Esophagus mucosa (tissue), 1 donor: ENCODE measurements around the gene TBC1D22A. TPM values are rescaled to one million over a fixed set of nuclear protein-coding genes. Genes with fewer than 3 reads are reported as not detected.

Experiments used
- ATAC-seq: fragments of 200-7000 bp; cut with Tn5 transposase; one replicate; pipeline ENCODE4 v1.9.1; 2020
- total RNA-seq: library from RNA; stranded (reverse); gene quantifications from one replicate; pipeline ENCODE4 v1.2.4, GENCODE V29; 2023
- donor health status: DM: yes; HTN: yes; CAD: no.

Gene TBC1D22A
- total RNA-seq, 1 donor from 2014 or later = 21.4 TPM

DNA sequence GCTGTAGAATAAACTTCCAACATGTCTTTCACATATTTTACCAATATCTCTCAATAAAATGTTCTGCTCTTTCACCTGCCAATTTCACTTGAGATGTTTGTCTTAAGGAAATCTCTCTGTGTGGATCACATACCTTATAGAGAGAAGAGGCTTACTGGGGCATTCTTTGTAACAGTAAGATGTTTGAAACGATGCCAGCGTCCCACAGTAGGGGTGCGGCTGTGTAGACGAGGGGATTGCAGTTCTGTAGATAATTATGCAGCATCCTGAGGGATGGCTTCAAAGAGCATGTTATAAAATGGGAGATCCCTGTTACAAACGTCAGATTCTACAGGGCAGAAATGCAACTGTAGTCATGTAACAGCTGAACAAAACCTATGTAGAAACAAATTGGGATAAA lies 200.0 kb downstream of the TBC1D22A start:
- no peak for ATAC-seq

DNA sequence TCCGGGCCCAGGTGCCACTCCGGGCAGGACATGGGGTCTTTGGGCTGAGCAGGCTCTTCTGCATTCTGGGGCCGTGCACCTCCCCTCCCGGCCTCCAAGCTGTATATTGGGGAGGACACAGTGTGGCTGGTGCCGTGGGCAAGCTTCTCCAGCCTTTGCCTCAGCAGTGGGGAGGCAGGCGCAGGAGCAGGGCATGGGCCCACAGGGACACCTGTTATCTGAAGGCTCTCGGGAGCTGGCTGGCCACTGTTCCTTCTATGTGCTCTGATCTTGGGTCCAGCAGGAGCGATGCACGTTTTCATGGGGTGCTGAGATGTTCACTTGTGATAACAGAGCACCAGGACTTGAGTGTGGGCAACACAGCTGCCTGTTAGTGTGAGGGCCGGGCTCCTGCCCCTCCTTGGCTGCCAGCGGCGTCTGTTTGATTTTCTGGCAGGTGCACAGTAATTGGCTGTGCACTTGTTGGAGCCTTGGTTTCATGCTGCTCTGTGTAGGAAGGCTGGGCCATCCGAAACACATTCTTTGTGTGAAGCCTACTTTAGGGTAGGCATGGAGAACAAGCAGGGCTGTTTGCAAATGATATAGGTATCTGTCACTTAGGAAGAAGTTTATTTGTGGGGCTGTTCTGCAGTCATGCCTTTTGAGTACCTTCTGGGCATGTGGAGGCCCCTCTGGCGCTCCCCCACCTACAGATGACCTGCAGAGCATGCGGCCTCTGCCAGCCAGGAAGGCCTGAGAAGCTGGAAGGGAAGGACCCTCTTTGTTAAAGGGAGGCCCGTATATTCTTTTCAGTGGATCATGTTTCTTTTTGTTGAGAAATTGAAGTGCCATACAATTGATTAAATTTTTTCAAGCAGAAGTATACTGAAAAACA lies 201.5 kb downstream of the TBC1D22A start:
- ATAC-seq = no peak

DNA sequence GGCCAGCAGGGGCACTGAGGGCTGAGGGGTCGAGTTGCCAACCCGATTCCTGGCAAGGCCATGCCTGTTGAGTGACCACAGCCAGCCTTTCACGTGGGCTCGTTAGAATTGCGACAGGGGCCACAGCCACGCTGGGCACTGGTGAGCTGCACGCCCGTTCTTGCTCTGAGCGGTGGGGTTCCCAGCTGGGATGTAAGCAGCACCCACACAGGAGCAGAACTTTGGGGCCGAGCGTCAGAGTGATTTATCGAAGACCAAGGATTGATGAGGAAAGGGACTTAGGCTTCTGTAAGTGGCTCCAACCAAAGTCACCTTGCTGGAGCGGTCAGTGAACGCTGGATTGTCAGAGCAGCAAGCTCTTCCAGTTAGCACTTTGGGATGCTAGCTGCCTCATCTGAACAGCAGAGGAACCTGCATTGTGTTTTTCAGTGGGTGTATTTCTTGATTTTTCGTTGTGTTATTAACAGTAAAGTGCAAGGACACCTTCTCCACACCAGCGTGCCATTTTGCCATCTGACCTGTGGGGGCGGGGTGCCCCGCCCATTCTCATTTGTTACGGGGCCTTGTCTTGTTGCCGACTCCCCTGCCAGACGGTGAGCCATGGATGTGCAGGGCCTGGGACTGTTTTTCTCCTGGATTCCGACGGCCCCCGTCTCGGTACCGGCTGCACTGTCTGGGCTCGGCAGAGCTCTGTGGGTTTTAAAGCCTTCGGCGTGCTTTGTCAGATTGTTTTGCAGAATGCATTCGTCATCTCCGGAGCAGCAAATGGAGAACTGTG lies 202.5 kb downstream of the TBC1D22A start:
- no peak for ATAC-seq

DNA sequence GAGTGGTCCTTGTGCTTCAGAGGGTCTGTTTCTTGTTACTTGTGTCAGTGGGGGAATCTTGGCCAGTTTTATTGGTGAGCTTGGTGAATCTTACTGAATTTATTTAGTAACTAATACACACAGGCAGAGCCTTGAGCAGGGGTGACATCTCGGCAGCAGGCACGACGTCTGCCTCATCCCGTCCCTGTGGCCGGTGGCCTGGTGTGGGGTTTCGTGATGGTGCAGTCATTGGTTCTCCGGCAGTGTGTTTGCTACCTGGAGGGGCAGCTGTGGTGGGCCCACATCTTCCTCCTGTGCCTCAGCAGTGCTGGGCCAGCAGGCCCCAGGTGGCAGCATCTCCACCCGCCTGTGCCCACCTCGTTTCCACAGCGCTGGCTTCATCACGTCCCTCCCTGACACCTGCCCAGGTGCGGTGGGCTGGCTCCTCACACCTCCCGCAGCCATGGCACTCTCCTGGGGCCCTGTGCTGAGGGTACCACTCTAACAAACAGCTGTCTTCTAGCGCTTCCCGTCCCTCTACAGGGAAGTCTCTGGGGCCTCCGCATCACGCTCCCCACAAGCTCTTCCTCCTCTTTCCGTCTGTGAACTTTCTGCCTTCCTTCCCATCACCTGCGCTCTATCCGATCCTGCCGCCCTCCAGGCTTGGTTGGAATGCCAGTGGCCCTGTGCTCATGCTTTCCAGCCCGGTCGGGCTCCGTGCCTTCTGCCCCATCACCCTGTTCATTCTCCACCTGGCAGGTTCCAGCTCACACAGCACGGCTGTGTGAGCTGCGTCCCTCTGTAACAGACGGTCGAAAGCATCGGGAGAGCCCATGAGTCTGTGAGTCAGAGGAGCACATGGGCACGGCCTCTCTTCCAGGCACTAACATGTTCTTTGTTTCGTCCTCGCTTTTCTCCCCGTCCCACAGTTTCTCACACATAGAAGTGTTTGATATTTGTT lies 203.4 kb downstream of the TBC1D22A start:
- ATAC-seq = no peak

DNA sequence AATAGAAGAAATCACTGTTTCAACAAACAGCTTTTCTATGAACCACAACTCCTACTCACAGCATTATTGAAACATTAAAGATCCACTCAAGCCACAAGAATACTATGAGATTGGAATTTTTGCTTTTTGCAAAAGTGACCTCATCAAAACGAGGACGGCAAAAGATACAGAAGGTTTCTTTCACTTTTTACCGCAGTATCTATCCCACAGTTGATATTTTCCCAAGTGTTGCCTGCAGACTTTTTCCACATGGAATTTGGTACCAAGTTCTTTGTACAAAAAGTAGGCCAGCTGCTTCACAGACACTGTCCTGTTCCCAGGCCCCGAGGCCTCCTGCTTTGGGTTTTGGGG lies 204.0 kb downstream of the TBC1D22A start:
- no peak for ATAC-seq

DNA sequence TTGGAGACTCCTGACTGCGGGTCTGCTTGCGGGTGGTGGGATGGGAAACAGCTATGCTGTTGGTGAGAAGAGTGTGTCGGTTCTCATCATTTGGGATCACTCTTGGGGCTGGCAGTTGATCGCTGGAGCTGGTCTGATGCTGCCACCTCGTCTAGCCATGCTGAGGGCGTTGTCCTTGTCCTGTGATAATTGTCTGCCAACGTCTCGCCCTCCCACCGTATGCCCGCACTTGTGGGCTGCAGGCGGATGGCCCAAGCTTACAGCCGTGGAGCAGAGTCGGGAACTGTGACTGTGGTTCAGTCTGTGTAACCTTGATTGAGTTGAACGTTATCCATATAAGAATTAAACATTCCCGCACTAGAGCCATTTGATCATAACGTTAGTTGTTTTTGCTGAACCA lies 204.4 kb downstream of the TBC1D22A start:
- ATAC-seq = no peak

DNA sequence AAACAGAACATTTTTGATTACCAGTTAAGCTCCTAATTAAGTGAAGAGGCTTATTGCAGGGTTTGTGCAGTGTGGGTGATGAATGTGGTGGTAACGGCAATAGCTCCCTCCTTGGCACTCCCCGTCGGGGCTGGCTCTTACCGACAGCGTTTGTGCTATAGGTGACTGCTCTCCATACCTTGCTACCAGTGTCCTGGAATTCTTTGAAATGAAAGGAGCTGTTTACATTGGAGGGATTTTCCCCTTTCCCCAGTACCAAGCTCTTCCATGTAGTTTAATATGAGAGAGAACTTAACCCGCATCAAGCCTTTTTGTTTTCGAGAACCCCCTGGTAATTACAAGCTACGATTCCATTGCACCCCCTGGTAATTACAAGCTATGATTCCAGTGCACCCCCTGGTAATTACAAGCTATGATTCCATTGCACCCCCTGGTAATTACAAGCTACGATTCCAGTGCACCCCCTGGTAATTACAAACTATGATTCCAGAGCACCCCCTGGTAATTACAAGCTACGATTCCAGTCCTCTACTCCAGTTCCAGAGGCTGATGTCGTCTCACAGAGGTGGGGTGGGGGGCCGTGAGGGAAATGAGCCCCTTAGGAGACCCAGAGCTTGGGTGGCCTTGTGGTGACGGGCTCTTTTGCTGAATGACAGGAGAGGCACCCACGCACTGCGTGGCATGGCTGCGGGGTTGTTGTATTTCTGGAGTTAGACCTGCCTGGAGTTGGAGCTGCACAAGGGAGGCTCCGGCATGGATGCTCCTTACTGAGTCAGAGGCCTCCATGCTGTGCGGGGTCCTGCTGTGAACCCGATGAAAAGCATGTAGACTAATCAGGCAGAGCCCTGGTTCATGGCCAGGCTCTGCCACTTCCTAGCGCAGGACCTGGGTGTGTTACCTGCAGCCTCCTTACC lies 205.3 kb downstream of the TBC1D22A start:
- no peak for ATAC-seq

DNA sequence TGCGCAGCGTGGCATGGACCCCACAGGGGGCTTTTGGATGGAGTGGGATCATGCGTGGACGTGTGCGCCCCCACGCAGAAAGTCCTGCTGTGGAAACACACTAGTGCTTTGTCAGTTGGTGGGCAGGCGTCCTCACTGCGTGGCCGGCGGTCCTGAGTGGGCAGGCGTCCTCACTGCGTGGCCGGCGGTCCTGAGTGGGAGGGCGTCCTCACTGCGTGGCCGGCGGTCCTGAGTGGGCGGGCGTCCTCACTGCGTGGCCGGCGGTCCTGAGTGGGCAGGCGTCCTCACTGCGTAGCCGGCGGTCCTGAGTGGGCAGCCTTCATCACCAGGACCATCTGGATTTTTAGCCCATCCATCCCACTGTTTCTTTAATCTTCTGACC lies 205.9 kb downstream of the TBC1D22A start:
- ATAC-seq = no peak

DNA sequence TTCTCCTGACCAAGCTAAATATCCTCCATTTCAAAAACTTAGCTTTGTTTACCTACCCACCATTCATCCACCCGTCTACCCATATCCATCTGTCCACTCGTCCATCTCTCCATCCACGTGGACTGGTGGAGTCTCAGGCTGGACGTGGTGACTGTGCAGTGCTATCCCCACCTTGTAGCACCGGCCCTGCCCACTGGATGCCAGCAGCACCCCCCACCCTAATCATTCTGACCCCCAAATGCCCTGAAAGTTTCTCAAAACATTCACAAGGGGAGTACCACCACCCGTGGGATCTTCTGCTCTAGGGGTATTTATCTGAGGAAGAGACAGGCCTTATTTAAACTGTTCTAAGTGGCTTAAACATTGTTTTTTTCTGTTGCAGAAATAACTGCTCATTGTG lies 206.4 kb downstream of the TBC1D22A start:
- no peak for ATAC-seq

DNA sequence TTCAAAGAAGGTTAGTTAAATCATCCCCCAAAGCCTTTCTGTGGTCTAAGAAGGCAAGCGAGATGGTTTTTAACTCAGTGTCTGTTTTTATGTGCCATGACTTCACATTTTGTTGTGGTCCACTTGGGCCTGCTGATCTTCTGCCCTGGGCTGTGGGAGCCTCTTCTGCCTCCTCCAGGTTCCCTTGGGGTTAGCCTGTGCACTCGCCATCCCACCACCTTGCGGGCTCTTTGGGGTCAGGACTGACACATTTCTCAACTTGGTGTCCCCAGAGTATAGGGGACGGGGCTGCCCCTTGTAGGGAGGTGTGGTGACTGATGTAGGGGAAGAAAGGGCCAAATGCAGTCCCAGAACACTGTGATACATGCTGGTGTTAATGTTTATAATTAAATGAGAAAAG lies 207.0 kb downstream of the TBC1D22A start:
- ATAC-seq = no peak

DNA sequence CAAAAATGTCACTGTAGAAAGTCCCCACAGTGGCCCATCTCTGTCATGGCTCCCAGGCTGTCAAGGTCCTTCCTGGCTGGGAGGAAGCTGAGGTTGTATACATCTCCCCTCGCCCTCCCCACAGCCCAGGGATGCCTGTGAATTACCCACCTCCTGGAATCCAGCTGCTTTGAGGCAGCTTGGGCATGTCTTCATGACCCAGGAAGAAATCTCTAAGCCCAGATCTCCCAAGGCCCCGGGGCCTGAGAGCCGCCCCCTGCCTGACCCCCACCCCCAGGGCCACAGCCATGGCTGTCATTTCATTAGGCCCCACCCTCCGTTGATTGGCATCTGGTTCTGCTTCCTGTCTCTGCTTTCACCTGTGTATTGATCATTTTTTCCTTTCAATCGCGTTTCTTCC lies 207.5 kb downstream of the TBC1D22A start:
- ATAC-seq = no peak

DNA sequence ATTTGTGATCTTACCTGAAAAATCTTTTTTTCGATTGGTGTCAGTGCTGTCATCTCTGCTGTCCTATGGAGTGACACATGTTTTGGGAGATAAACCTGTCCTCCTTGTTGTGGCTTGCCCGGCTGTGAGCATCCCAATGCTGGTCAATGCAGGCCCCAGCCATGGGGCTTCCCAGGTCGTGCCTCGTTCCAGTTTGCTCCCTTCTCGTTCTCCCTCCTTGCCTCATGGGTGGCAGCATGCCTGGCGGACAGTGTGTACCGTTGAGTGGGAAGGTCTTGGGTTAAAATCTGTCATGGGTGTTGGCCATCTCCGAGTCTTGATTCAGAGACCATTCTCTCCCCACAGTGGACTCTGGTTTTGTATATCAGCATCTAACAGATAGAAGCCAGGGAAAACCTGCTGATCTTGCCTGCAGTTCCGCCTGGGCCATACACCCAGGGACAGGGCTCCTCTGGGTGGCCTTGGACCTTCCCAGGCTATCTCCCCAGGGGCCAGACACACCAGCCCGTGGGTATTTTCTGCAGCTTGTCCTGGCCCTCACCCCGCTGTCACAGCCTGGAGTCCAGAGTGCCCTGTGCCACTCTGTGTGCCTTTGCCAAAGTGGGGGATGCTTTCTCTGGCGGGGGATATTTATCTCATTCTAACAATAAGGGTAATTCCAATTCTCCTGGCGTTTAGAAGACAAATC lies 208.1 kb downstream of the TBC1D22A start:
- no peak for ATAC-seq

DNA sequence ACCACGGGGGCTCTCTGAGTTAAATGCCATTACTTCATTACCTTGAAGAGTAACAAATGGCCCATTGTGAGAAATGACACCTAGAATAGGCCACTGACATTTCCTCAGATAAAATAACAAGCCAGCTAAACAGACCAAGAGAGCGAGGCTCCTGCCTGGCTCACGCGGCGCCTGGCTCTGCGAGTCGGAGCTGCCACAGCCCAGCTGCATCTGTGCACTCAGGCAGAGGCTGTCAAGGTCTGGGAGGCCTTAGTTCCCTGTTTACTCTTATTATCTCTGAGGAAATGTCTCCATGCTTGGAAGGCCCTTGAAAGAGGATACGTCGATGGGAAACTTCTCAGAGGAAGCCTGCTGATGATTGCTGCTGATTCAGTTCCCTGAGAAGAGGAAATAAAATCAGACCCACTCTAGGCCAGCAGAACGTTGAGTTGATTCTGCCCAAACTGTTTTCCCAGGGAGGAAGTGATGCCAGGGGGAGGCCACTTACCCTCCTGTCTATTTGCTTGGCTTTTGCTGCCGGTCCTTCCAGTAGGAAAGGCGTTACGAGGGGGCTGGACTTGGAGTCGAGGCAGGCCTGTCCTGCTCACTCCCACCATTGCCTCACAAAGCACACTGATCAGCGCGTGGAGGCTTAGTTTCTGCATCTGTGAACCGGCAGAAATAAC lies 208.8 kb downstream of the TBC1D22A start:
- peak; percentile 25 for ATAC-seq

DNA sequence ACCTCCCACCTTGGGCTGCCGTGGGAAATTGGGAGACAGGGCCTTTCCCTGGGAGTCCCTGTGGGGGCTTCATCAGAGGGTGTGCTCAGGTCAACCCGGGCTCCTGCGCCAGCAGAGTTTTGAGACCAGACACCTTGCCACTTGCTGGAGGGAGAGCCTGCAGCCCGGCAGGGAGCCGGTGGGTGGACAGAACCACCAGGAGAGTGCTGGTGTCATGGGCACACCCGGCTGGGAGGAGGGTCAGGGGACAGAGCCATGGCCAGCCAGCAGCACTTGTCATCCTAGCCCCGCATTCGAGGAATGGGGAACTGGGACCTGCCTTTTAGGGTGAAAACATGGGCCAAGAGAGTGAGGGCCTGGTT lies 209.3 kb downstream of the TBC1D22A start:
- ATAC-seq = no peak

DNA sequence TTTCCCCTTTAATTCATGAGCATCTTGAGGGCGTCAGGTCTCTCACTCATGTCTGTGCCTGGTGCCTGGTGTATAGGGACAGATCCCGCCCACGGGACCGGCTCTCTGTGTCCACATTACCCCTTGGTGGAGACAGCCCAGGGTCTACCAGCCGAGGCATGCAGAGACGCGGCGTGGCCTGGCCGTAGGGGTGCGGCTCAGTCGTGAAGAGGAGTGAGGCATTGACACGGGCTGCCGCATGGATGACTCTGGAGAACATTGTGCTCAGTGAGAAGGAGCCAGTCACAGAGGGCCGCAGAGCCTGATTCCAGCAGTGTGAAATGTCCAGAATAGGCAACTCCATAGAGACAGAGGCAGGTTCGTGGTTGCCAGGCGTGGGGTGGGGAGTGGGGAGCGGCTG lies 209.8 kb downstream of the TBC1D22A start:
- ATAC-seq = no peak

DNA sequence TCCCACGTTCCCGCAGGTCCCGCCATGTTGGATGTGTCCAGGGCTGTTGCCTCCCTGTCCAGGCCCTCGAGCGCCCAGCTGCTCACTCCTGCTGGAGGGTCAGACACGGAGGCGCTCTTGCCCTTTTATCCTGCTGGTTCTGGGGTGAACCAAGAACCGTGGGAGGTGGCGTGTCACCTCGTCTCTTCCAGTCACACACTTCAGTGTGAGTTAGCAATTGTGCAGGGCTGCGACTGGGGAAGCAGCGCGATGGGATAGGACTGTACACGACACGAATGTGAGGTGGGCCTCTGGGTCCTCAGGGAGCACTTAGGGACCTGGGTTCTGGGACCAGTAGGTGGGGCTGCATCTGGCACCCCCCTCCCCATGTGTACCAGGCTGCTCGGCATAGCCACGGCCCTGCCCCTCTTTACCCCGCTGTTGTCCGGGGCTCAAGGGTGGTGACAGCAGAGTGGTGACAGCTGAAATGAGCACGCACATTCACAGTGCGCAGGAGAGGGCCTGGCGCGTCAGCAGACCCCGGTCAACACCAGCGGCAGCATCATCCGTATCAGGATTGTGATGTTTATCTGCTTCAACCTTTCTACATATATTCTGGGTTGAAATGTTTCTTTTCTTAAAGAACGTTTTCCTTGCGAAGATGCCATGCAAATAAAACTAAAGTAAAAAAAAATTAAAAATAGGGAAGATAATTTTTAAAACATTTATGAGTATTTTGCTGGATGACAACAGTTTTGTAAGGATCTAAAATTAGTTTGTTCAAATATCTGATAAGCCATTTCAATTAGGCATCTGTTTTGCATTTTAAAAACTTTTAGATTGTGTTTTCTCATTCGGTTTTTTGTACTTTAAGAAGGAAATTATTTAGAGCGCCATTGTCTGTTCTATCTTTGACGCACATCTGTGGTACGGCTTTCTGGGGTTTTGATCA lies 210.7 kb downstream of the TBC1D22A start:
- ATAC-seq = no peak

DNA sequence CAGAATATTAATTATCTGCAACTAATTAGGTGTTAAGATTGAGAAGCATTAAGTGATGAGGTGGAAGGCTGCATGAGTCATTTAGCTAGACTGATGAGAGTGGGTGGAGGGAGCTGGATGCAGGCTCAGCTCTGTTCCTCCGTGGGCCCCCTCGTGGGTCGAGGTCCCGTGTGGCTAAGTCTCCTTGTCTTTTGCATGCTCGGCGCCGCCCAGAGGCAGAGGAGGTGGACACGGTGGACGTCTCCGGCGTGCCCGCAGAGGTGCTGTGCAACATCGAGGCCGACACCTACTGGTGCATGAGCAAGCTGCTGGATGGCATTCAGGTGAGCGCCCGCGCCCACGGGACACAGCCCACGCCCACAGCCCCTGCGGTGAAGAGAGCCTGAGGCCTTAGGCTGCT lies 211.6 kb downstream of the TBC1D22A start:
- ATAC-seq = no peak

DNA sequence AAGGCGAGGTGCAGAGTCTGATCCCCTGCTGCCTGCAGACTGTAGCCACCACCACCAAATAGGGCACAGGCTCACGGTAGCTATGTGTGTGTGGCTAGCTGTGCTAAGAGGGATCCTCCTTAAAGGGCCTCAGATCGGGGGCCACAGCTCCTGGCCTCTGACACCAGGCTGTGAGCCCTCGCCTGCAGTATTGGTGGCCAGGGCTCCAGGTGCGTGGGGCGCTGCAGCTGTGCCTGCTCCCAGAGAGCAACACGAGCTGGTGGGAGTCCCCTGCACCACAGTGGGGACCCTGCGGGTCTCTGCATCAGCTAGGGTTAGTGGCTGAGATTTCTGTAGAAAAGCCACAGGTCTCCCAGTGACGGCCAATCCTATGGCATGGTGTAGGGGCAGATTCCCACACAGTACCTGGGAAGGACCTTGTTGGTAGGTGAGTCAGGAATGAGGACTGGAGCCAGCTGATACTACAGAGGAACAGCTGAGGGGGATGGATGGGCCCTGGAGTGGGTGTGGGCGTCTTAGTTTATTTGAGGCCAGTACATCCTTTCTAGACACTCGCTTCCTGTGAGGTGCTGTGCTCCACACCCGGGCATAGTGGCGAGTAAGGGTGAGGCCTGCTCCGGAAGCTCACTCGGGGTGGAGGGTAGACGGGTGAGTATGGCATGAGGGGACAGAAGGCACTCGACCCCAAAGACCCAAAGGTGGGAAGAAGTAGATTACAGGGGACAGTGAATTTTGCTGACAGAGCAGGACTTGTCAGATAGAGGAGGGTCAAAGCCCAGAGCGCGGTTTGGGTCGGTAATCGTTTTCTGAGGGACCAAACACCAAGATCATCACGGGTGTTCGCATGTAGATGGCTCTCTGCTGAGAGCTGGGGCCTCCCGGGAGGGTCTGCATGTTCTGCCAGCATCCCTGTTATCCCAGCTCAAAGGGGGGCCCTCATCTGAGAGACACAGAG lies 212.5 kb downstream of the TBC1D22A start:
- no peak for ATAC-seq
